GM12878 (cell line): Measurements from ENCODE around the gene FAM53B. TPM values are rescaled to one million over a fixed set of nuclear protein-coding genes. Genes with fewer than 3 reads are reported as not detected.

ENCODE experiments used
- ATF2 ChIP-seq: IDR thresholded peaks from 2 replicates; pipeline ENCODE4 v1.6.1; 2012; ENCODE audit warnings: low read length, inconsistent platforms
- ATF7 ChIP-seq: fragments of 450-650 bp; IDR thresholded peaks from 2 replicates; pipeline ENCODE4 v1.6.1; 2016; ENCODE audit warnings: low read depth, mild to moderate bottlenecking
- BACH1 ChIP-seq: fragments of 450-650 bp; IDR thresholded peaks from 2 replicates; pipeline ENCODE4 v1.6.1; 2017; ENCODE audit warnings: mild to moderate bottlenecking, borderline replicate concordance
- CHD4 ChIP-seq: fragments of 200-600 bp; sonication (generic); IDR thresholded peaks from 2 replicates; pipeline ENCODE4 v1.6.1; 2016; ENCODE audit warnings: mild to moderate bottlenecking
- E2F4 ChIP-seq: IDR thresholded peaks from 2 replicates; pipeline ENCODE4 v1.6.1; 2012; ENCODE audit warnings: low read depth, low read length, improper control_type of control experiment
- FOXK2 ChIP-seq: fragments of 450-650 bp; IDR thresholded peaks from 2 replicates; pipeline ENCODE4 v1.6.1; 2017; ENCODE audit warnings: mild to moderate bottlenecking, moderate library complexity
- KLF5 ChIP-seq: fragments of 450-650 bp; IDR thresholded peaks from 2 replicates; pipeline ENCODE4 v1.6.1; 2014; ENCODE audit warnings: mild to moderate bottlenecking; ENCODE audit not compliant: partially characterized antibody
- MTA3 ChIP-seq: IDR thresholded peaks from 2 replicates; pipeline ENCODE4 v1.6.1; 2012; ENCODE audit warnings: low read length, inconsistent platforms, borderline replicate concordance
- MXI1 ChIP-seq: fragments of 150-350 bp; IDR thresholded peaks from 2 replicates; pipeline ENCODE4 v1.6.1; 2011; ENCODE audit warnings: low read depth, mild to moderate bottlenecking, inconsistent platforms, low read length, improper control_type of control experiment
- PAX5 ChIP-seq: IDR thresholded peaks from 2 replicates; pipeline ENCODE4 v1.6.1; 2011; ENCODE audit warnings: low read depth, low read length, borderline replicate concordance
- RBBP5 ChIP-seq: fragments of 200-600 bp; sonication (generic); conservative IDR thresholded peaks from 2 replicates; pipeline ENCODE4 v1.6.1; 2016
- RELB ChIP-seq: fragments of 450-650 bp; IDR thresholded peaks from 2 replicates; pipeline ENCODE4 v1.6.1; 2017; ENCODE audit warnings: low read depth, mild to moderate bottlenecking, moderate library complexity
- REST ChIP-seq: IDR thresholded peaks from 2 replicates; pipeline ENCODE4 v1.6.1; 2012; ENCODE audit warnings: mild to moderate bottlenecking, low read depth, low read length
- SMAD1 ChIP-seq: fragments of 450-650 bp; IDR thresholded peaks from 2 replicates; pipeline ENCODE4 v1.6.1; 2018; ENCODE audit warnings: mild to moderate bottlenecking, low read depth; ENCODE audit not compliant: partially characterized antibody
- TARDBP ChIP-seq: IDR thresholded peaks from 2 replicates; pipeline ENCODE4 v1.6.1; 2016; ENCODE audit warnings: borderline replicate concordance
- TBL1XR1 ChIP-seq: IDR thresholded peaks from 2 replicates; pipeline ENCODE4 v1.6.1; 2012; ENCODE audit warnings: low read depth, low read length, improper control_type of control experiment
- TCF3 ChIP-seq: IDR thresholded peaks from 2 replicates; pipeline ENCODE4 v1.6.1; 2012; ENCODE audit warnings: low read depth, mild to moderate bottlenecking, low read length, borderline replicate concordance; ENCODE audit not compliant: insufficient read depth
- USF1 ChIP-seq: IDR thresholded peaks from 2 replicates; pipeline ENCODE4 v1.6.1; 2011; ENCODE audit warnings: borderline replicate concordance, low read depth, mild to moderate bottlenecking, moderate library complexity, mixed read lengths, low read length; ENCODE audit not compliant: insufficient read depth; ENCODE audit errors: extremely low read length
- polyA plus RNA-seq, 11 experiments: library from polyadenylated mRNA; depleted of rRNA in 4 of 11; unstranded in 6 of 11; stranded (reverse) in 5 of 11; fragments of >200 nt; fragmentation: Nextera tagmentation in 4 of 11; fragmentation: Illumina TruSeq in 1 of 11; extraction: Ambion mirVana in 4 of 11; extraction: Trizol in 1 of 11; gene quantifications; 1 replicate in 1 of 11; 2 replicates in 10 of 11; pipeline versions ENCODE4 v1.2.1 to v1.2.3, GENCODE V29; 2011 to 2016; ENCODE audit warnings: inconsistent platforms in 2 of 11, missing spikeins in 2 of 11, low read depth in 1 of 11
- total RNA-seq, 4 experiments: library from RNA; depleted of rRNA in 3 of 4; stranded (reverse); fragments of >200 nt in 3 of 4; fragmentation: Illumina TruSeq in 1 of 4; extraction: Trizol in 1 of 4; gene quantifications; 2 replicates each; pipeline versions ENCODE4 v1.2.1 to v1.2.3, GENCODE V29; 2013 to 2021

The FAM53B gene
- total and polyA plus RNA-seq, 10 of the 15 experiments (the other 5 are each of a cell fraction or from before 2014, with no cell fraction given) = 0.05 to 26.3 (median 8.1) TPM

GRCh38 chr10:124650820-124651401 lies 93.3 kb downstream of the FAM53B start (continued):
- no peak for TF ChIP-seq ATF2
- TF ChIP-seq TARDBP = no peak
- TF ChIP-seq PAX5 = peak; percentile 78; the same call in 1 of the 2 replicates
- TF ChIP-seq RBBP5 = no peak
- peak; percentile 62; the same call in 1 of the 2 replicates for TF ChIP-seq TBL1XR1
- TF ChIP-seq MXI1 = no peak
- TF ChIP-seq RELB = peak; percentile 53
- TF ChIP-seq SMAD1 = no peak
- no peak for TF ChIP-seq USF1
- peak; percentile 52; the same call in 1 of the 2 replicates for TF ChIP-seq TCF3
- TF ChIP-seq CHD4 = no peak
- TF ChIP-seq E2F4 = no peak
- peak; percentile 67 for TF ChIP-seq BACH1
- TF ChIP-seq ATF7 = peak; percentile 38; the same call in 1 of the 2 replicates
- TF ChIP-seq REST = no peak
- TF ChIP-seq MTA3 = no peak
- TF ChIP-seq KLF5 = no peak
- TF ChIP-seq FOXK2 = peak; percentile 47; the same call in 1 of the 2 replicates
